HCT116 (cell line): ENCODE results near the gene IL31RA. TPM values are rescaled to one million over a fixed set of nuclear protein-coding genes. Genes with fewer than 3 reads are reported as not detected.

Experiments used
- ATAC-seq: fragments of 200-7000 bp; cut with Tn5 transposase; 2 replicates; pipeline ENCODE4 v1.9.1; 2020; ENCODE audit warnings: mild to moderate bottlenecking, moderate library complexity
- BruUV-seq: library from RNA; stranded (reverse); fragments of 400-500 nt; replicated peaks from 2 replicates; lab custom pipeline; 2021; lab: Mats Ljungman, UMichigan
- CTCF ChIA-PET: fragments of 300-600 bp; sonication (Branson Sonifier 250); formaldehyde crosslinking; loops from one replicate; lab custom pipeline; 2021; ENCODE audit warnings: antibody characterized with exemption; lab: Charles Lee
- POLR2A ChIA-PET: fragments of 300-600, 350-600 bp; sonication (Branson Sonifier 250); formaldehyde crosslinking; loops from one replicate; lab custom pipeline; 2021; ENCODE audit warnings: antibody characterized with exemption; lab: Charles Lee
- RAD21 ChIA-PET, 2 experiments: fragments of 300-600 bp; sonication (Branson Sonifier 250); formaldehyde crosslinking; loops; one replicate each; lab custom pipeline; 2023; ENCODE audit warnings: low total read pairs in 2 of 2; ENCODE audit not compliant: uncharacterized antibody in 2 of 2, unreplicated experiment in 2 of 2, low non-redundant PET in 1 of 2; lab: Charles Lee
- DNase-seq: peaks from one replicate; pipeline ENCODE4 v3.0.0-alpha.2; 2010; ENCODE audit warnings: low read depth, low spot score
- H2AFZ ChIP-seq: fragments of 200-600 bp; shearing (Covaris generic), sonication (generic); 2 replicates; pipeline ENCODE4 v1.6.1; 2017; ENCODE audit warnings: low read depth, mixed run types, mixed read lengths, antibody characterized with exemption, low read length; ENCODE audit not compliant: poor library complexity, severe bottlenecking
- H3K27ac ChIP-seq: 2 replicates; pipeline ENCODE4 v1.5.1; 2012; ENCODE audit warnings: low read depth, low read length
- H3K27me3 ChIP-seq: fragments of 200-600 bp; sonication (generic); 2 replicates; pipeline ENCODE4 v1.6.1; 2016; ENCODE audit warnings: mixed run types, low read length, mixed read lengths; ENCODE audit not compliant: insufficient read depth
- H3K36me3 ChIP-seq, 2 experiments: fragments of 200-500 bp in 1 of 2; fragments of 200-600 bp in 1 of 2; sonication (Bioruptor generic) in 1 of 2; sonication (generic) in 1 of 2; 2 replicates each; pipeline versions ENCODE4 v1.5.1 to v1.6.1; 2014 to 2016; ENCODE audit warnings: low read length in 2 of 2, inconsistent platforms in 1 of 2, mixed read lengths in 1 of 2, mixed run types in 1 of 2; ENCODE audit not compliant: insufficient read depth in 2 of 2, control insufficient read depth in 1 of 2
- H3K4me1 ChIP-seq, 2 experiments: fragments of 200-600 bp in 1 of 2; sonication (generic) in 1 of 2; 2 replicates each; pipeline versions ENCODE4 v1.5.1 to v1.6.1; 2012 to 2017; ENCODE audit warnings: low read length in 2 of 2, inconsistent platforms in 1 of 2, mild to moderate bottlenecking in 1 of 2, mixed read lengths in 1 of 2, mixed run types in 1 of 2, moderate library complexity in 1 of 2; ENCODE audit not compliant: insufficient read depth in 2 of 2, control insufficient read depth in 1 of 2
- H3K4me2 ChIP-seq: fragments of 200-600 bp; sonication (generic); 2 replicates; pipeline ENCODE4 v1.6.1; 2017; ENCODE audit warnings: mixed run types, low read length, mixed read lengths
- H3K4me3 ChIP-seq, 2 experiments: fragments of 200-600 bp in 1 of 2; sonication (generic) in 1 of 2; replicated peaks in 1 of 2; 2 replicates each; pipeline ENCODE4 v1.5.1; 2011 to 2016; ENCODE audit warnings: low read length in 2 of 2, control low read depth in 1 of 2, low read depth in 1 of 2, mild to moderate bottlenecking in 1 of 2, mixed read lengths in 1 of 2, mixed run types in 1 of 2
- H3K79me2 ChIP-seq: fragments of 200-600 bp; sonication (generic); 2 replicates; pipeline ENCODE4 v1.6.1; 2017; ENCODE audit warnings: mild to moderate bottlenecking, mixed run types, low read length, moderate library complexity, mixed read lengths; ENCODE audit not compliant: insufficient read depth
- H3K9ac ChIP-seq: fragments of 200-600 bp; sonication (generic); 2 replicates; pipeline ENCODE4 v1.6.1; 2016; ENCODE audit warnings: low read length, mixed read lengths
- H3K9me2 ChIP-seq: fragments of 200-600 bp; sonication (generic), shearing (Covaris generic); 2 replicates; pipeline ENCODE4 v1.6.1; 2017; ENCODE audit warnings: mixed run types, mild to moderate bottlenecking, moderate library complexity; ENCODE audit not compliant: insufficient read depth
- H3K9me3 ChIP-seq, 2 experiments: fragments of 200-500 bp in 1 of 2; fragments of 200-600 bp in 1 of 2; sonication (Bioruptor generic) in 1 of 2; sonication (generic) in 1 of 2; 2 replicates each; pipeline ENCODE4 v1.6.1; 2014 to 2017; ENCODE audit warnings: low read length in 2 of 2, mixed read lengths in 2 of 2, inconsistent platforms in 1 of 2, low read depth in 1 of 2, mild to moderate bottlenecking in 1 of 2, mixed run types in 1 of 2, moderate library complexity in 1 of 2; ENCODE audit not compliant: control insufficient read depth in 1 of 2, insufficient read depth in 1 of 2
- H4K20me1 ChIP-seq: fragments of 200-600 bp; sonication (generic), shearing (Covaris generic); 2 replicates; pipeline ENCODE4 v1.6.1; 2017; ENCODE audit warnings: mixed run types, mild to moderate bottlenecking, moderate library complexity; ENCODE audit not compliant: insufficient read depth
- CBX3 ChIP-seq: IDR thresholded peaks from 2 replicates; pipeline ENCODE4 v1.6.1; 2012; ENCODE audit warnings: low read depth
- EZH2phosphoT487 ChIP-seq: fragments of 200-600 bp; IDR thresholded peaks from 2 replicates; pipeline ENCODE4 v1.6.1; 2018; ENCODE audit warnings: antibody characterized with exemption, borderline replicate concordance
- JUND ChIP-seq: IDR thresholded peaks from 2 replicates; pipeline ENCODE4 v1.6.1; 2012
- SIN3A ChIP-seq: IDR thresholded peaks from 2 replicates; pipeline ENCODE4 v1.6.1; 2012; ENCODE audit warnings: low read depth
- TCF7L2 ChIP-seq: IDR thresholded peaks from 2 replicates; pipeline ENCODE4 v1.7.0; 2011; ENCODE audit warnings: borderline replicate concordance, inconsistent platforms; ENCODE audit not compliant: insufficient read depth, insufficient read length; ENCODE audit errors: extremely low read depth
- ZFX ChIP-seq: fragments of 450-650 bp; IDR thresholded peaks from 2 replicates; pipeline ENCODE4 v1.6.1; 2017
- intact Hi-C: fragments of 100-400 bp; cut with micrococcal nuclease; formaldehyde crosslinking; loops from 2 replicates; pipeline ENCODE4 v1.10.0; 2022
- total RNA-seq: library from RNA; stranded (reverse); gene quantifications from one replicate; pipeline ENCODE4 v1.2.1, GENCODE V29; 2021; ENCODE audit not compliant: unreplicated experiment

IL31RA gene
- total RNA-seq, 1 experiment from 2014 or later = 0.59 TPM

GRCh38 chr5:55902696-55903095, 51.5 kb downstream of the IL31RA start:
- no peak overlapping the region for H3K4me3 ChIP-seq
- DNase-seq (no peak), ATAC-seq (no peak)
- H3K9me3 ChIP-seq = no peaks in the 10 kb centered on the region
- intact Hi-C loops = no loop called here
- H3K9ac ChIP-seq = no peak overlapping the region
- peaks cover 0 to 16% of the 10 kb centered on the region in 2 experiments; a peak in 2 of 4 replicates for H3K4me1 ChIP-seq
- H3K9me2 ChIP-seq = no peaks in the 10 kb centered on the region
- no peak overlapping the region for H3K27ac ChIP-seq
- TF ChIP-seq EZH2phosphoT487 = no peak
- no peak for TF ChIP-seq CBX3
- no peak for TF ChIP-seq SIN3A
- H3K36me3 ChIP-seq = no peaks in the 10 kb centered on the region
- BruUV-seq = no TSS peak
- no peaks in the 10 kb centered on the region for H3K79me2 ChIP-seq
- ChIA-PET CTCF (no interaction called here), POLR2A (no interaction called here), RAD21 (no interaction called here)
- no peak overlapping the region for H2AFZ ChIP-seq
- no peak overlapping the region for H3K4me2 ChIP-seq
- no peaks in the 10 kb centered on the region for H4K20me1 ChIP-seq
- H3K27me3 ChIP-seq = no peaks in the 10 kb centered on the region

GRCh38 chr5:55903121-55903701, 52.1 kb downstream of the IL31RA start:
- H3K27me3 ChIP-seq = no peaks in the 10 kb centered on the region
- RAD21 ChIA-PET = no interaction called here
- H3K4me2 ChIP-seq = peak overlapping the region; percentile 28; the same call in 1 of the 2 replicates
- H2AFZ ChIP-seq = no peak overlapping the region
- no peak overlapping the region for H3K27ac ChIP-seq
- no peaks in the 10 kb centered on the region for H3K9me2 ChIP-seq
- no peaks in the 10 kb centered on the region for H3K9me3 ChIP-seq
- CTCF ChIA-PET = no interaction called here
- no peak for DNase-seq
- intact Hi-C loops = no loop called here
- POLR2A ChIA-PET = no interaction called here
- no peaks in the 10 kb centered on the region for H4K20me1 ChIP-seq
- H3K79me2 ChIP-seq = no peaks in the 10 kb centered on the region
- TF ChIP-seq JUND = no peak
- no peak for TF ChIP-seq TCF7L2
- TF ChIP-seq ZFX = no peak
- no TSS peak for BruUV-seq
- no peak overlapping the region for H3K9ac ChIP-seq
- H3K4me1 ChIP-seq = peaks cover 0 to 16% of the 10 kb centered on the region in 2 experiments; a peak in 2 of 4 replicates
- no peaks in the 10 kb centered on the region for H3K36me3 ChIP-seq
- no peak overlapping the region for H3K4me3 ChIP-seq
- ATAC-seq = no peak
